ENCODE measurements around the gene ZBTB7A.

DNA sequence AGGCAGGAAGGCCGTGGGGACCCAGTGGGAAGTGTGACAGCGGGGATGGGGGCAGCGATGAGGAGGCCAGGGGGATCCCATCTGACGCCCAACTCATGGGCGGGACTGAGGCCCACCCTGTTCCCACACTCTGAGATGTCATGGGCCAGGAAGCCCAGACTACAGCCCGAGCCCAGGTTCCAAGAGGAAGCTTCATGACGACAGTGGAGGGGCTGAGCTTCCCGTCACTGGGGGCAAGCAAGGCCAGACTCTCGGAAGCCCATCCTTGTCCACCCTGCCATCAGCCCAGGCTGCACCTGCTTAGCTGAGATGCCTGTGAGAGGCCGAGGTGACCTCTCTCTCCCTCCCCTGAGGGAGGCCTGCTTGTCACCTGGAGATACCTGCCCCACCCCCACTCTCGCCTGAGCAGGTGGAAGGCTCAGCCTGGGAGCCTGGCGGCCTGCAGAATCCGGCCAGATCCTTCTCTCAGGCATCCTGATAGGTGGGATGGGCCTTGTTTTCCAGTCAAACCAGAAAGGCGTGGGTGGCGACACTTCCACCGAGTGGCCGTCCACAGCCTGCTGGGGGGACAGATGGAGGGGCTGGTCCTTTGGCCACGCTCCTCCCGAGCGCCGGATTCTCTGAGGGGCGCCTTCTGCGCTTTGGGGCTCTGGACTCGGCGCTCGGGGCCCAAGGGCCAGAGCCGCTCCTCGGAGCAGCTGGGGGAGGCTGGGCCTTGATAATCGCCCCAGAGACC is 4.8 kb downstream of the ZBTB7A start:
- TF ChIP-seq, protein P1, sequence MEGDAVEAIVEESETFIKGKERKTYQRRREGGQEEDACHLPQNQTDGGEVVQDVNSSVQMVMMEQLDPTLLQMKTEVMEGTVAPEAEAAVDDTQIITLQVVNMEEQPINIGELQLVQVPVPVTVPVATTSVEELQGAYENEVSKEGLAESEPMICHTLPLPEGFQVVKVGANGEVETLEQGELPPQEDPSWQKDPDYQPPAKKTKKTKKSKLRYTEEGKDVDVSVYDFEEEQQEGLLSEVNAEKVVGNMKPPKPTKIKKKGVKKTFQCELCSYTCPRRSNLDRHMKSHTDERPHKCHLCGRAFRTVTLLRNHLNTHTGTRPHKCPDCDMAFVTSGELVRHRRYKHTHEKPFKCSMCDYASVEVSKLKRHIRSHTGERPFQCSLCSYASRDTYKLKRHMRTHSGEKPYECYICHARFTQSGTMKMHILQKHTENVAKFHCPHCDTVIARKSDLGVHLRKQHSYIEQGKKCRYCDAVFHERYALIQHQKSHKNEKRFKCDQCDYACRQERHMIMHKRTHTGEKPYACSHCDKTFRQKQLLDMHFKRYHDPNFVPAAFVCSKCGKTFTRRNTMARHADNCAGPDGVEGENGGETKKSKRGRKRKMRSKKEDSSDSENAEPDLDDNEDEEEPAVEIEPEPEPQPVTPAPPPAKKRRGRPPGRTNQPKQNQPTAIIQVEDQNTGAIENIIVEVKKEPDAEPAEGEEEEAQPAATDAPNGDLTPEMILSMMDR (IDR thresholded peaks at IDR 0.05), result no peak
- TF ChIP-seq SP1 (CRISPR knock-in tag; conservative IDR thresholded peaks at IDR 0.05), result no peak
- no peak for TF ChIP-seq CBFB (CRISPR knock-in tag; IDR thresholded peaks at IDR 0.05; ENCODE audit: low read depth)
- TF ChIP-seq JUN (CRISPR knock-in tag; IDR thresholded peaks at IDR 0.05), result no peak
